GM18907 (cell line): Measurements from ENCODE around the gene ACSM6.

Source experiments
- ATAC-seq: cut with Tn5 transposase; IDR thresholded peaks from one replicate; pipeline ENCODE4 v1.9.1; 2021; ENCODE audit warnings: mild to moderate bottlenecking, moderate library complexity; ENCODE audit not compliant: unreplicated experiment

ACSM6 gene

DNA sequence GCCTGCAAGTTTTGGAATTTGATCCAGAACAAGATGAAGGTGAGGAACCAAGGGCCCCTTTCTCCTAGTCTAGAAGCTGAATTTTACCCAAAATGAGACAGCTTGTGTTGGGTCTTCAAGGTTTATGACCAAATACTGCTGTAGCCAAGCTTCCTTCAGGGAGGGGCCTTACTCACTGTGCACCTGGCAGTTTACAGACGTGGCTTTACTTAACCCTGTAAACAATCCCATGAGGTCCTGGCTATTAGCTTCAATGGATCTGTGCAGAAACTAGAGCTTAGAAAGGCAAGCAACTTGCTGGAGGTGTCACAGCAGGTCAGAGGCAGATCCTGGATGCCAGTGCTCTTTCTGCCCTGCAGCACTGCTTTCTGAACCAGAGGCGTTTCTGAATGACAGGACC, 50.1 kb downstream of the ACSM6 start:
- no peak for ATAC-seq

DNA sequence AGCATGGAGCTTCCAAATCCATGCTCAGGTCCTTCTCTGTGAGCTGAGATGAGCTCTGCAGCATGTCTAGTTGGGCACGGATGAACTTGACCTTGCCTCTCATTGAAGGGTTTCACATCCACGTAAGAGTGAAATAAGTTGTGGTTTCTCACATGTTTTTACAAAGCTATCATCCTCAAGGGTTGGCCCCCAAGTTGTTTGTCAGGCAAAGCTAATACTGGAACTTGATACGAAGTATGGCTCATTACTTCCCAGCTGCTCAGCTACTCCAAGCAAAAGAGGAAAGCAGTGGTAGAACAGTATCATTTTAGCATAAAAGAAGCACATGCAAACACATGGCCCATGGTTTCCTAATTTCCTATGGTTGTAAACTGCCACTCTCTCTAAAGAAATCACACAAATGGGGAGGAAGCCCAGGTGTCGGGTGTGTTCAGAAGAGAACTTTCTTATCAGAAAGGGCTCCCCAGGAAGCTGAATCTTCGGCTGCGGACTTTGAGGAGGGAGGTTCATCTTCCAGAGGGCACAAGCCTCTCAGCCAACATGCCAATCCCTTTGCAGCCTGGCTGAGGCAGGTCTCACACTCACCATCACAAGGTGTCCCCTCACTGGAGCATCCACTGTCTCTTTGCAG, 51.5 kb downstream of the ACSM6 start:
- ATAC-seq: peak; percentile 91

- ATAC-seq: no peak
Observed at GRCh38 chr10:95246582-95247051, 52.6 kb downstream of the ACSM6 start.

DNA sequence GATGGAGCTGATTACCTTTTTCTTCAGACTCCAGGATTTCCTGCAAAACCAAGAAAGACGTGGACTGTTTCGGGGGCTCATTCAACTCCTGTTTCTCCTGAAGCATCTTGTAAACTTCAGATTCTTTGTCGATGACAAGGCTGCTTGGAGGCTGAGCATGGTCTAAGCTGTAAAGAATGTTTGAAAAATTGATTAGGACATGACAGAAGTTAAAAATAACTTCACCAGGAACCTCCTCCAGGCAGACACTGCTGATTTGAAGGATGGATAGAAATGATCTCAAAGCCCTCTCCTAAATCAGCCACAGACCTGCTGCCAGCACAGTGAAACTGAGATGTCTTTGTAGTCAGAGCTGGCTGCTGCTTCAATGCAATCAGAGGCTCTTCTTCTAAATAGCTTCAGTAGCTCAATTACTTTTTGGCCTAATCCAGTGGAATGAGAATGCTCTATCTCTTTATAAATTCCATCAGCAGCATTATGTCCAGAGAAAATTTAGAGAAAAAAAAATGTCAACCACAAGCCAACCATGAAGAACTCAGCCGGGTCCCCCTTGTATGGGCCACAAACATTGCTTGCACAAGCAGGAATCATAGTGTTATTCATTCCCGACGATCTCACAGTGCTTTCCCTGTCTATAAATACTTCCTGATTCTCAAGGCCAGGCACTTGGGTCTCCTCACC, 53.3 kb downstream of the ACSM6 start:
- ATAC-seq: no peak

GRCh38 chr10:95247881-95248583, 54.0 kb downstream of the ACSM6 start:
- no peak for ATAC-seq

- ATAC-seq: no peak
Observed at GRCh38 chr10:95248989-95249388, 55.0 kb downstream of the ACSM6 start.

GRCh38 chr10:95249467-95249866, 55.4 kb downstream of the ACSM6 start:
- no peak for ATAC-seq

- no peak for ATAC-seq
Observed at GRCh38 chr10:95250856-95251255, 56.8 kb downstream of the ACSM6 start.

GRCh38 chr10:95253007-95253406, 59.0 kb downstream of the ACSM6 start:
- no peak for ATAC-seq

DNA sequence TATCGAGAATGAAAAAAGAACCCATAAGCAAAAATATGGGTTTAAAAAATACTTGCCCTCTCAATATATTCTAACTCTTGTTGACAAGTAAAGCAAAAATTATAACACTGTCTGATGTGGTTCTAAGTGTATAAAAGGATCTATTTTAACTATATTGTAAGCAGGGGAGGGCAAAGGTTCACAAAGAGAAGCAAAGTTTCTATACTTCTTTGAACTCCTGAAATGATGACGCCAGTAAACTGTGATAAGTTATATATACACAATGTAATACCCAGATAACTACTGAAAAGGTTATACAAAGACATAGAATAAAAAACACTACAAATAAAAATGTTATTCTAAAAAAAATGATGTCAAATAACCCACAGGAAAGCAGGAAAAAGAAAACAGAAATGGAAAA, 59.6 kb downstream of the ACSM6 start:
- no peak for ATAC-seq

DNA sequence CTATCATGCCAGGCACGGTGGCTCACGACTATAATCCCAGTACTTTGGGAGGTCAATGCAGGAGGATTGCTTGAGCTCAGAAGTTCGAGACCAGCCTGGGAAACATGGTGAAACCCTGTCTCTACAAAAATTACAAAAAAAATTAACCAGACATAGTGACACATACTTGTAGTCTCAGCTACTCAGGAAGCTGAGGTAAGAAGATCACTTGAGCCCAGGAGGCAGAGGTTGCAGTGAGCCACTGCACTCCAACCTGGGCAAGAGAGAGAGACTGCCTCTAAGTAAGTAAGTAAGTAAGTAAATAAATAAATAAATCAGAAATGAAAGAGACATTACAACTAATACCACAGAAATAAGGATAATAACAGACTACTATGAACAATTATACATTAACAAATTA, 60.6 kb downstream of the ACSM6 start:
- no peak for ATAC-seq

- ATAC-seq: no peak
Observed at GRCh38 chr10:95256268-95256667, 62.2 kb downstream of the ACSM6 start.

DNA sequence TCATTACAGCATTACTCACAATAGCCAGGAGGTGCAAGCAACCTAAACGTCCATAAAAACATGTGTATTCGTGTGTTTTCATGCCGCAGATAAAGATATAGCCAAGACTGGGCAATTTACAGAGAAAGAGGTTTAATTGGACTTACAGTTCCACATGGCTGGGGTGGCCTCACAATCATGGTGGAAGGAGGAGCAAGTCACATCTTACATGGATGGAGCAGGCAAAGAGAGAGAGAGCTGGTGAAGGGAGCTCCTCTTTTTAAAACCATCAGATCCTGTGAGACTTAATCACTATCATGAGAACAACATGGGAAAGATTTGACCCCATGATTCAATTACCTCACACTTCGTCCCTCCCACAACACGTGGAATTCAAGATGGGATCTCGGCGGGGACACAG, 63.8 kb downstream of the ACSM6 start:
- no peak for ATAC-seq

DNA sequence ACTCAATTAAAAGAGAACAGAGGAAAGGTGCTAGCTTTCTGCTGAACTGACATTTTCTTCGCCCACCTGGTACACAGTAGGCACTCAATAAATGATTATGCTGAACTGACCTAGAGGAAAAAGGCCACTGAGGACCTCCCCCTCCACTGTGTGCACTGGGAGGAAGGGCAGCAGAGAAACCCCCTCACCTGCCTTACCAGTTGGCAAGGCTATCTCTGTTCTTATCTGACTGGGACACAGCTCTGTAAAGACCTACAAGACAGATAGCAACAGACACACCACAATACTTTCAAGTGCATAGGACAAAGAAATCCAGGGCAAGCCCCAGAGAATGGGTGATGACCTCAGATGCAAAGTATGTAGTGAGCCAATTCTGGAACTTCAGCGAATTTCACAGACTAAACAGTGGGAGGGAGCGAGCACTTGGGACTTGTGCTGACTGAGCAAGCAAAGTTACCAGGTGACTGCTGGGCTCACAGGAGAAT, 66.4 kb downstream of the ACSM6 start:
- ATAC-seq: peak; percentile 42

- no peak for ATAC-seq
Observed at GRCh38 chr10:95260909-95261552, 67.0 kb downstream of the ACSM6 start.

DNA sequence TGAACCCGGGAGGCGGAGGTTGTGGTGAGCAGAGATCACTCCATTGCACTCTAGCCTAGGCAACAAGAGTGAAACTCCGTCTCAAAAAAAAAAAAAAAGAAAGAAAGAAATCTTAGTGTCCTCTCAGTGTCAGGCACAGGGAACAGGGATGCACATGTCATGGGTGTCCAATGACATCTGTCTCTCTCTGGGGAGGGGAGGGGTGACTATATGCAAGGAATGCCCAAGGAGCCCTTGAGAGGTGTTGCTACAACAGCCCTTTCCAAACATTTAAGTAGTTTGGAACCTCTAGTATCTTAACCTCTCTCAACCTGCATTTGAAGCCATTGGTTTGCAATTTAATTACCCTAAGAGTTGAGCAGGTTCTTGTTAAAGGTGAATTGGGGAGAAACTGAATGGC, 67.9 kb downstream of the ACSM6 start:
- ATAC-seq: no peak

GRCh38 chr10:95262763-95263518, 68.9 kb downstream of the ACSM6 start:
- no peak for ATAC-seq

- no peak for ATAC-seq
Observed at GRCh38 chr10:95263864-95264226, 69.8 kb downstream of the ACSM6 start.

DNA sequence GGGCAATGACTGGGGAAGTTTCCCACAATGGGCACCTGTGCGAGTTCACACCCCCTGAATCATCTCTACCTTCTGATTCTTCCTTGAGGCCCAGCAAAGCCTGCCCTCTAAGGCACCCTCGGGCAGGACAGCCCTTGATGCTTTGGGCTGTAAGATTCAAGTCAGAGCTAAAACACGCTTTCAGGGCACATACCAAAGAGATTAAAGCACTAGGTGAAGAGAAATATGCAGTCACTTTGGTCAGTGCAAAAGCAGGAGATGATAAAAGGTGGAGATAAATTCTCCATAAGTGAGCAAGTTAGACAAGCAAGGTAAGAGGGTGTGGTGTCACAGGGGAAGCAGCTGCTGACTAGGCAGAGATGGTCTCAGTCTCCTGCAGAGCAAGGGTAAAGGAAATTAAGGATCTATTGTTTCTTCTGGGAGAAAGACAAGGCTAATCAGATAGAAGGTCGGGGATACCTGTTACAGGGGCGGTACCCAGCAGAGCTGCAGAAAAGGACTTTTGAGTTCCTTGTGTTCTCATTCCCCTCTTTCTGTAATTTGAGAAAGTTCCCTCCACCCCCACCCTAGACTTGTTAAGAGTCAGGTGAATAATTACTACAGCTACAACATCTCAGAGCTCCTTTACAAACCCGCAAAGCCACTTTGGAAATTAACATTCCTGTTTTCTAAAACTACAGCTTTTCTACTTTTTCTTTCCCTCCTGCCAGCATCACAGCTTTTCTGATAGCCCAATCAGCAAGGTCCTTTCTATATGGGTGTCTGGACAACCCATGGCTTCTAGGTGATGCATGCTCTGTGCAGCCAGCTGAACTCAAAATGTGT, 70.4 kb downstream of the ACSM6 start:
- ATAC-seq: no peak

DNA sequence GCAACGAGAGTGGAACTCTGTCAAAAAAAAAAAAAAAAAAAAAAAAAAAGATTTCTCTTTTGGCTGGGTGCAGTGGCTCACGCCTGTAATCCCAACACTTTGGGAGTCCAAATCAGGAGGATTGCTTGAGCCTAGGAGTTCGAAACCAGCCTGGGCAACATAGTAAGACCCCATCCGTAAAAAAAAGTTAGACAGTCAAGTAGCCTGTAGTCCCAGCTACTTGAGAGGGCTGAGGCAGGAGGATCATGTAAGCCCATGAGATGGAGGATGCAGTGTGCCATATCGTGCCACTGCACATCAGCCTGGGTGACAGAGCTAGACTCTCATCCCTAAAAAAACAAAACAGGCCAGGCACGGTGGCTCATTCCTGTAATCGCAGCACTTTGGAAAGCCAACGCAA, 71.5 kb downstream of the ACSM6 start:
- ATAC-seq: no peak
